Superior temporal gyrus (tissue), 1 donor: Measurements from ENCODE around the gene GPR150.

Experiments used
- DNase-seq: peaks from one replicate; pipeline ENCODE4 v3.0.0-alpha.2; 2016; ENCODE audit errors: extremely low spot score

The GPR150 gene

DNA sequence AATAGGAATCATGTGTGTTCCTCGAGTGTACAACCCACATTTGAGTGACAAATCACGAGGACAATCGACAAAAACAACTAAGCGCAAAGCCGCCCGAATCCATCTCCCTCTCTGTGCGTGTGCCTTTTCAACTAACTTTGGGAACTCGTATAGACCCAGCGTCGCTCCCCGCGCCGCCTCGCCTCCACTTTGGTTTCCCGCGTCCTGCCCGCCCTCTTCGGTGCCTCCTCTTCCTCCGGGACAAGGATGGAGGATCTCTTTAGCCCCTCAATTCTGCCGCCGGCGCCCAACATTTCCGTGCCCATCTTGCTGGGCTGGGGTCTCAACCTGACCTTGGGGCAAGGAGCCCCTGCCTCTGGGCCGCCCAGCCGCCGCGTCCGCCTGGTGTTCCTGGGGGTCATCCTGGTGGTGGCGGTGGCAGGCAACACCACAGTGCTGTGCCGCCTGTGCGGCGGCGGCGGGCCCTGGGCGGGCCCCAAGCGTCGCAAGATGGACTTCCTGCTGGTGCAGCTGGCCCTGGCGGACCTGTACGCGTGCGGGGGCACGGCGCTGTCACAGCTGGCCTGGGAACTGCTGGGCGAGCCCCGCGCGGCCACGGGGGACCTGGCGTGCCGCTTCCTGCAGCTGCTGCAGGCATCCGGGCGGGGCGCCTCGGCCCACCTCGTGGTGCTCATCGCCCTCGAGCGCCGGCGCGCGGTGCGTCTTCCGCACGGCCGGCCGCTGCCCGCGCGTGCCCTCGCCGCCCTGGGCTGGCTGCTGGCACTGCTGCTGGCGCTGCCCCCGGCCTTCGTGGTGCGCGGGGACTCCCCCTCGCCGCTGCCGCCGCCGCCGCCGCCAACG is at the start of gene GPR150:
GPR150 (plus strand) TSS at position 58 of the 840 bp plus-strand sequence; CDS start at position 247, 189 bp downstream.
- DNase-seq, result peak; percentile 68

- no peak for DNase-seq
Measured at GRCh38 chr5:95572016-95572415, 47.9 kb upstream of the GPR150 start.

DNA sequence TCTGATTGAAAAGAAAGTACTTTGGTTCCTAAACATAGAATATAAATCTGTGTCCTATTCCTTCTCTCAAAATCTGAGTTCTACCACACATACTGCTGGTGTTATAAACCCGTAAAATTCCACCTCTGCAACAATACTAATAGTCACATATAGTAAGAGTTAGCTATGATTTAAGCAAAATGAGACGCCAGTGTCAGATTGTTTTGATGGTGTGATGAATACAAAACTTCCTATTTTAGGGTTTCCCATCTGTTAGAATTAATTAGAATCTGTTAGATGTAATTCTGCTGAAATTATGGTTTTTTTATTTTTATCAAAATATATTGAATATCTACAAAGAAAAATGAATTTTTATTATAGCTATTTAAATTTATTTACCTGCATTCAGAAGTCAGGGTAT is 38.3 kb upstream of the GPR150 start:
- DNase-seq, result no peak

GRCh38 chr5:95583992-95584391 is 35.9 kb upstream of the GPR150 start:
- no peak for DNase-seq

DNA sequence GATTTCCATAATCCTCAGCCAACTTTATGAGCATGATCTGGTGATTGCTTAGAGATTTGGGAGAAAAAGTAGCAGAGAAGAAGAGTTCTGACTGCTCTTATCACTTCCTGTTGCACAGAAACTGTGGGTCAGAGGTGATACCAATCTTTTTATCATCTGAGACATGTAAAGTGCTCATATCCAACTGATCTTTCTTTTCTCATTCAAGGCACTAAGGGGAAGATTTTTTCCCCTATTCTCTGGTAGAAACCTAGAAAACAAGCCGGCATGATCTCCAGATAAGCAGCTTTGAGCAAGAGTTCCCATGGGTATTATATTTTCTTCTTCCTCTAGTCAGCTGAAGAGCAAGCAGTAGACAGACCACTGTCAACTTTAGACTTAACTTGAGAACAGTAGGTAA is 29.0 kb upstream of the GPR150 start:
- no peak for DNase-seq

GRCh38 chr5:95591490-95591901 is 28.4 kb upstream of the GPR150 start:
- no peak for DNase-seq

GRCh38 chr5:95595289-95595931 is 24.5 kb upstream of the GPR150 start:
- no peak for DNase-seq

GRCh38 chr5:95599252-95599651 is 20.6 kb upstream of the GPR150 start:
- no peak for DNase-seq

DNA sequence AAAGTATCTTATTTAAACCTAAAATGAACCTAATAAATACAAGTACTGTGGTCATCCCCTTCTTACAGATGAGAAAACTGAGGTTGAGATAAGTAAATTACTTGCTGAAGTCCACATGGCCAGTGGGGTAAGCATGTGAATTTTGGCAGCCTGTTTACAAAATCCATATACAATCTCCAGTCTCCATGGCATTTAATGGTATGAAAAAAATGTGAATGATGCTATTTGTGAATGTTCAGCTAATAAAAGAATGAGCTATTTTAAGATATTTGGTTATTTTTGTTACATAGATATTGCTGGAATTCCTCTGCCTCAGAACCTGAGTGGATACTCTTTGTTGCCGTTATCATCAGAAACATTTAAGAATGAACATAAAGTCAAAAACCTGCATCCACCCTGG is 19.3 kb upstream of the GPR150 start:
- DNase-seq, result no peak

DNA sequence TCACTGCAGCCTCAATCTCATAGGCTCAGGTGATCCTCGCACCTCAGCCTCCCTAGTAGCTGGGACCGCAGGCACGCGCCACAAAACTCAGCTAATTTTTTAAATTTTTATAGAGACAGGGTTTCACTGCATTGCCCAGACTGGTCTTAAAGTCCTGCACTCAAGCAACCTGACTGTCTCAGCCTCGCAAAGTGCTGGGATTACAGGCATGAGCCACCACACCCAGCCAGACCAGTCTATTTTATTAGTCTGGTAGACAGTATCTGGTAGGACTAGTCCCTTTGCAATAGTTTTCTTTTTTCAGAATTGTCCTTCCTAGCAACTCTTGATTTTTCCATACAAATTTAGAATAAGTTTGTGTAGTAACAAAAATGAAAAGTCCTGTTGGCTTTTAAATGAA is 14.1 kb upstream of the GPR150 start:
- no peak for DNase-seq

- no peak for DNase-seq
Measured at GRCh38 chr5:95606419-95606818, 13.5 kb upstream of the GPR150 start.

GRCh38 chr5:95609711-95610110 is 10.2 kb upstream of the GPR150 start:
- no peak for DNase-seq

GRCh38 chr5:95610546-95610945 is 9.3 kb upstream of the GPR150 start:
- no peak for DNase-seq

- no peak for DNase-seq
Measured at GRCh38 chr5:95611396-95611795, 8.5 kb upstream of the GPR150 start.

GRCh38 chr5:95613514-95613913 is 6.4 kb upstream of the GPR150 start:
- DNase-seq, result no peak

DNA sequence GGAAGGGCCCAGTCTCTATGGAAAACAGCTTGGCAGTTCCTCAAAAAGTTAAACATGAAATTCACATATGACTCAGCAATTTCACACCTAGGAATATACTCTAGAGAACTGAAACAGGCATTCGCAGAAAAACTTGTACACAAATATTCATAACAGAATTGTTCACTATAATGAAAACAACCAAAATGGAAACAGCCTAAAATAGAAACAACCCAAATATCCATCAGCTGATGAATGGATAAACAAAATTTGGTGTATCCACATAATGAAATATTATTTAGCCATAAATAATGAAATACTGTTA is 4.8 kb upstream of the GPR150 start:
- DNase-seq, result no peak

DNA sequence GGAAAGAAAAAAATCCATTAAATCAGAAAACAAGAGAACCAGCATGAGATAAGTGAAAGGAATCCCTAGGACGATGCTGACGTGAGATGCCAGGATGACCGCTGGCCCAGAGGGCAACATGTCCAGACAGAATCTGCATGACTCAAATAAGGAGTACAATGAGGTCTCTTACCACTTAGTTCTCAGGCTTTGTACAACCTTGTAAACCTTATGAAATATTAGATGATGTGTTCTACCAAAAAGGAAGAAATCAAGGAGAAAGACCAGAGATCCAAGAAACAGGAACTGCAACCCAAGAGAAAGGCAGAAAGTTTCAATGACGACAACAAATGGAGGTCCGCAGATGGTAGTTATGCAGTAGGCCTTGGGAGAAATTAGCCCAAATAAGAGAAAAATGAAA is 2.8 kb upstream of the GPR150 start:
- no peak for DNase-seq

DNA sequence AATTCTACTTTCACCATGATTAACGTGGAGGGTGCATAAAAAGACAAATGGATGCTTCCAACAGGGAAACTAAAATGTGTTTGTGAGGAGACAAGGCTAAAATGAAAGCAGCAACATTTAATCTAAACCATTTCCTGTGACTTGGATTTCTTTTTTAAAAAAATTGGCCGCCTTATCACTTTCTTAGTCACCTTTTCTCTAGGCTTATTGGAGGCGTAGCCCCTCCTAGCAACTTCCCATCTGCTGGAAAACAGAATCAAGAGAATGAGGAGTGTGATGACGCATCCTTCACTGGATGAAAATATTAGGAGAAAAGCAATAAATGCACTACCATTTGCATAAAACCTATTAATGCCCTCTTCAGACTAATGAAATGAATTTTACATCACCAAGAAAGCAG is 791 bp upstream of the GPR150 start:
- peak; percentile 45 for DNase-seq

GRCh38 chr5:95619514-95620029 is 315 bp upstream of the GPR150 start:
- DNase-seq, result no peak

GRCh38 chr5:95620870-95621838 is 1.3 kb downstream of the GPR150 start:
- DNase-seq, result peak; percentile 38

- no peak for DNase-seq
Measured at GRCh38 chr5:95621839-95622629, 2.1 kb downstream of the GPR150 start.
